ENCODE measurements around the gene ARHGAP30. TPM values are rescaled to one million over a fixed set of nuclear protein-coding genes. Genes with fewer than 3 reads are reported as not detected.

ARHGAP30 gene
- total and polyA plus RNA-seq, 7 experiments from 2014 or later = 128 to 291 (median 235) TPM

- H3K36me3 ChIP-seq (ENCODE audit: control insufficient read depth in 2 of 3, insufficient read depth in 3 of 3, low read length in 3 of 3) = peaks cover 19 to 63% (median 19%) of the 10 kb centered on the region in 3 experiments
- Mint-ChIP-seq H3K27ac (peak within 1 kb of the TSS; percentile 92 to 100 (median 99)), H3K4me3 (peak within 1 kb of the TSS; percentile 93 to 100 (median 97)), H3K27me3 (no peaks in the 10 kb centered on the region), H3K9me3 (no peaks in the 10 kb centered on the region), H3K4me1 (peaks cover 41 to 54% (median 49%) of the 10 kb centered on the region in 7 donors), H3K36me3 (peaks cover 15 to 52% (median 19%) of the 10 kb centered on the region in 5 donors)
- no peaks in the 10 kb centered on the region for H3K9me3 ChIP-seq (ENCODE audit: control insufficient read depth in 2 of 3, low read length in 3 of 3)
- CTCF ChIA-PET = interaction anchor here (0.5 to 3.7 kb wide), 9 partner anchors 15 to 120 kb away, joined by 3 to 42 read pairs (median 3); partner anchors contain the start of genes ARHGAP30, KLHDC9 and PPOX
- intact Hi-C loops (cut with micrococcal nuclease) = loop anchor here (1.0 to 10.0 kb wide), 12 partner anchors 22 to 781 kb away; partner anchors contain the start of genes F11R (in 2 of the 2), UFC1 (in 2 of the 2), APOA2 (in 1 of the 2) and COPA (in 1 of the 2)
- DNase-seq (peak; percentile 84 to 96 (median 93)), ATAC-seq (peak; percentile 89)
- H3K27me3 ChIP-seq (ENCODE audit: control insufficient read depth in 2 of 2, insufficient read depth in 2 of 2, low read length in 2 of 2) = no peaks in the 10 kb centered on the region
- H3K4me3 ChIP-seq (ENCODE audit: low read length) = peak within 1 kb of the TSS; percentile 93
- H3K27ac ChIP-seq (ENCODE audit: low read depth, low read length) = peak within 1 kb of the TSS; percentile 92
- POLR2A ChIA-PET = interaction anchor here (0.5 to 16.0 kb wide), 39 partner anchors 8 to 769 kb away, joined by 3 to 377 read pairs (median 5); partner anchors contain the start of genes ARHGAP30, DEDD, F11R and KLHDC9
- H3K4me1 ChIP-seq (ENCODE audit: control insufficient read depth in 2 of 2, insufficient read depth in 2 of 2, low read length in 2 of 2) = peaks cover 17 to 23% of the 10 kb centered on the region in 2 donors
Measured at GRCh38 chr1:161045736-161046604, 23.7 kb downstream of the ARHGAP30 start, which contains the start of gene USF1. USF1 (minus strand) TSS chr1:161045977; CDS start chr1:161043275, 2,702 bp downstream.

- peaks cover 15 to 54% (median 16%) of the 10 kb centered on the region in 5 donors for H3K36me3 Mint-ChIP-seq
- Histone ChIP-seq H3K4me1 (ENCODE audit: control insufficient read depth in 2 of 2, insufficient read depth in 2 of 2, low read length in 2 of 2) (peaks cover 17 to 24% of the 10 kb centered on the region in 2 donors), H3K36me3 (ENCODE audit: control insufficient read depth in 2 of 3, insufficient read depth in 3 of 3, low read length in 3 of 3) (peaks cover 19 to 62% (median 20%) of the 10 kb centered on the region in 3 experiments), H3K4me3 (ENCODE audit: low read length) (peak overlapping the region; percentile 93), H3K27ac (ENCODE audit: low read depth, low read length) (peak overlapping the region; percentile 92), H3K27me3 (ENCODE audit: control insufficient read depth in 2 of 2, insufficient read depth in 2 of 2, low read length in 2 of 2) (no peaks in the 10 kb centered on the region), H3K9me3 (ENCODE audit: control insufficient read depth in 2 of 3, low read length in 3 of 3) (no peaks in the 10 kb centered on the region)
- intact Hi-C loops (cut with micrococcal nuclease) = loop anchor here (1.0 to 10.0 kb wide), 11 partner anchors 23 to 780 kb away; partner anchors contain the start of genes APOA2 (in 1 of the 2), COPA (in 1 of the 2), DCAF8 (in 1 of the 2) and DEDD (in 1 of the 2)
- CTCF ChIA-PET = interaction anchor here (0.5 to 3.7 kb wide), 11 partner anchors 13 to 309 kb away, joined by 3 to 42 read pairs (median 3); partner anchors contain the start of genes ARHGAP30, F11R, KLHDC9 and PPOX
- peaks cover 43 to 54% (median 49%) of the 10 kb centered on the region in 7 donors for H3K4me1 Mint-ChIP-seq
- ATAC-seq (peak; percentile 45), DNase-seq (peak in 8 of 9 donors; percentile 39 to 79 (median 57))
- H3K27me3 Mint-ChIP-seq = no peaks in the 10 kb centered on the region
- POLR2A ChIA-PET = interaction anchor here (0.6 to 16.0 kb wide), 36 partner anchors 7 to 292 kb away, joined by 3 to 377 read pairs (median 5); partner anchors contain the start of genes ARHGAP30, B4GALT3, DEDD and F11R
- H3K27ac Mint-ChIP-seq = peak overlapping the region; percentile 92 to 100 (median 99)
- H3K9me3 Mint-ChIP-seq = no peaks in the 10 kb centered on the region
- H3K4me3 Mint-ChIP-seq = peak overlapping the region; percentile 93 to 100 (median 97)
Measured at GRCh38 chr1:161044908-161045735, 24.6 kb downstream of the ARHGAP30 start.

- intact Hi-C loops (cut with micrococcal nuclease) = loop anchor here (2.0 to 10.0 kb wide), 4 partner anchors 48 to 780 kb away; partner anchors contain the start of genes APOA2 (in 1 of the 2), DCAF8 (in 1 of the 2), TOMM40L (in 1 of the 2) and UFC1 (in 1 of the 2)
- H3K4me3 Mint-ChIP-seq = peak overlapping the region; percentile 93 to 100 (median 97)
- peaks cover 46 to 59% (median 53%) of the 10 kb centered on the region in 7 donors for H3K4me1 Mint-ChIP-seq
- H3K36me3 Mint-ChIP-seq = peaks cover 12 to 53% (median 16%) of the 10 kb centered on the region in 5 donors
- ATAC-seq = peak; percentile 7
- H3K27ac ChIP-seq (ENCODE audit: low read depth, low read length) = peak overlapping the region; percentile 92
- peaks cover 19 to 62% (median 19%) of the 10 kb centered on the region in 3 experiments for H3K36me3 ChIP-seq (ENCODE audit: control insufficient read depth in 2 of 3, insufficient read depth in 3 of 3, low read length in 3 of 3)
- POLR2A ChIA-PET = interaction anchor here (0.6 to 16.0 kb wide), 16 partner anchors 12 to 293 kb away, joined by 3 to 377 read pairs (median 9); partner anchors contain the start of genes ARHGAP30, B4GALT3, DEDD and F11R
- peak overlapping the region; percentile 93 for H3K4me3 ChIP-seq (ENCODE audit: low read length)
- no peaks in the 10 kb centered on the region for H3K27me3 ChIP-seq (ENCODE audit: control insufficient read depth in 2 of 2, insufficient read depth in 2 of 2, low read length in 2 of 2)
- peaks cover 19 to 30% of the 10 kb centered on the region in 2 donors for H3K4me1 ChIP-seq (ENCODE audit: control insufficient read depth in 2 of 2, insufficient read depth in 2 of 2, low read length in 2 of 2)
- CTCF ChIA-PET = interaction anchor here (0.6 to 3.7 kb wide), 6 partner anchors 13 to 310 kb away, joined by 3 to 42 read pairs (median 6); partner anchors contain the start of genes ARHGAP30, F11R and KLHDC9
- DNase-seq = peak in 6 of 9 donors; percentile 30 to 65 (median 46)
- H3K27ac Mint-ChIP-seq = peak overlapping the region; percentile 92 to 100 (median 98)
- H3K9me3 Mint-ChIP-seq = no peaks in the 10 kb centered on the region
- H3K9me3 ChIP-seq (ENCODE audit: control insufficient read depth in 2 of 3, low read length in 3 of 3) = no peaks in the 10 kb centered on the region
- no peaks in the 10 kb centered on the region for H3K27me3 Mint-ChIP-seq
Measured at GRCh38 chr1:161044535-161044907, 25.2 kb downstream of the ARHGAP30 start.

- no peaks in the 10 kb centered on the region for H3K9me3 ChIP-seq (ENCODE audit: control insufficient read depth in 2 of 3, low read length in 3 of 3)
- peaks cover 0 to 7% (median 0%) of the 10 kb centered on the region in 11 donors for H3K9me3 Mint-ChIP-seq
- no peak overlapping the region for H3K4me3 ChIP-seq (ENCODE audit: low read length)
- H3K4me3 Mint-ChIP-seq = peak overlapping the region; percentile 47 to 94 (median 88)
- DNase-seq (no peak), ATAC-seq (no peak)
- peaks cover 3 to 35% (median 9%) of the 10 kb centered on the region in 5 donors for H3K36me3 Mint-ChIP-seq
- H3K27me3 Mint-ChIP-seq = no peaks in the 10 kb centered on the region
- peaks cover 14 to 39% (median 17%) of the 10 kb centered on the region in 3 experiments for H3K36me3 ChIP-seq (ENCODE audit: control insufficient read depth in 2 of 3, insufficient read depth in 3 of 3, low read length in 3 of 3)
- peaks cover 22 to 38% of the 10 kb centered on the region in 2 donors for H3K4me1 ChIP-seq (ENCODE audit: control insufficient read depth in 2 of 2, insufficient read depth in 2 of 2, low read length in 2 of 2)
- POLR2A ChIA-PET = interaction anchor here (0.7 to 16.0 kb wide), 10 partner anchors 9 to 93 kb away, joined by 3 to 377 read pairs (median 5); partner anchors contain the start of genes ARHGAP30, DEDD, F11R and KLHDC9
- H3K27me3 ChIP-seq (ENCODE audit: control insufficient read depth in 2 of 2, insufficient read depth in 2 of 2, low read length in 2 of 2) = no peaks in the 10 kb centered on the region
- peak overlapping the region; percentile 84 to 97 (median 91) for H3K27ac Mint-ChIP-seq
- intact Hi-C loops (cut with micrococcal nuclease) = loop anchor here in 1 of 2 donors (1.0 kb wide), 1 partner anchor 42 kb away; no protein-coding TSS in a partner anchor
- H3K4me1 Mint-ChIP-seq = peaks cover 30 to 63% (median 42%) of the 10 kb centered on the region in 7 donors
- H3K27ac ChIP-seq (ENCODE audit: low read depth, low read length) = peak overlapping the region; percentile 93
- CTCF ChIA-PET = interaction anchor here (1.2 to 6.1 kb wide), 6 partner anchors 15 to 59 kb away, joined by 3 to 74 read pairs (median 8); partner anchors contain the start of genes ARHGAP30 and KLHDC9
Measured at GRCh38 chr1:161039546-161039945, 30.1 kb downstream of the ARHGAP30 start.

- Histone ChIP-seq H3K27ac (ENCODE audit: low read depth, low read length) (peak overlapping the region; percentile 93), H3K36me3 (ENCODE audit: control insufficient read depth in 2 of 3, insufficient read depth in 3 of 3, low read length in 3 of 3) (peaks cover 14 to 39% (median 17%) of the 10 kb centered on the region in 3 experiments), H3K4me1 (ENCODE audit: control insufficient read depth in 2 of 2, insufficient read depth in 2 of 2, low read length in 2 of 2) (peaks cover 18 to 34% of the 10 kb centered on the region in 2 donors), H3K9me3 (ENCODE audit: control insufficient read depth in 2 of 3, low read length in 3 of 3) (no peaks in the 10 kb centered on the region), H3K4me3 (ENCODE audit: low read length) (peak overlapping the region; percentile 95), H3K27me3 (ENCODE audit: control insufficient read depth in 2 of 2, insufficient read depth in 2 of 2, low read length in 2 of 2) (no peaks in the 10 kb centered on the region)
- peak overlapping the region; percentile 88 to 94 (median 92) for H3K4me3 Mint-ChIP-seq
- peak overlapping the region; percentile 91 to 97 (median 94) for H3K27ac Mint-ChIP-seq
- peaks cover 0 to 7% (median 0%) of the 10 kb centered on the region in 11 donors for H3K9me3 Mint-ChIP-seq
- ATAC-seq (no peak), DNase-seq (no peak)
- ChIA-PET CTCF (interaction anchor here (1.4 to 6.1 kb wide), 5 partner anchors 25 to 59 kb away, joined by 4 to 74 read pairs (median 13); partner anchors contain the start of genes ARHGAP30 and KLHDC9), POLR2A (interaction anchor here (0.7 to 16.0 kb wide), 14 partner anchors 9 to 202 kb away, joined by 3 to 377 read pairs (median 4); partner anchors contain the start of genes ARHGAP30, DEDD, F11R and KLHDC9)
- H3K36me3 Mint-ChIP-seq = peaks cover 3 to 32% (median 9%) of the 10 kb centered on the region in 5 donors
- H3K27me3 Mint-ChIP-seq = no peaks in the 10 kb centered on the region
- H3K4me1 Mint-ChIP-seq = peaks cover 26 to 59% (median 38%) of the 10 kb centered on the region in 7 donors
- intact Hi-C loops (cut with micrococcal nuclease) = loop anchor here in 1 of 2 donors (1.0 kb wide), 1 partner anchor 42 kb away; no protein-coding TSS in a partner anchor
Measured at GRCh38 chr1:161039154-161039545, 30.5 kb downstream of the ARHGAP30 start.

Measured in naive thymus-derived CD4-positive, alpha-beta T cell (primary cell).